ENCODE results near the gene PLEKHA6.
"Not testable (repeated sequence)": the region's sequence is repeated elsewhere in the genome, so short reads cannot be mapped to it uniquely, and the experiment has no call there.

Gene PLEKHA6

GRCh38 chr1:204334455-204334854, 25.3 kb downstream of the PLEKHA6 start:
- DNase-seq, result no peak

GRCh38 chr1:204333427-204333826, 26.3 kb downstream of the PLEKHA6 start:
- no peak for DNase-seq

DNA sequence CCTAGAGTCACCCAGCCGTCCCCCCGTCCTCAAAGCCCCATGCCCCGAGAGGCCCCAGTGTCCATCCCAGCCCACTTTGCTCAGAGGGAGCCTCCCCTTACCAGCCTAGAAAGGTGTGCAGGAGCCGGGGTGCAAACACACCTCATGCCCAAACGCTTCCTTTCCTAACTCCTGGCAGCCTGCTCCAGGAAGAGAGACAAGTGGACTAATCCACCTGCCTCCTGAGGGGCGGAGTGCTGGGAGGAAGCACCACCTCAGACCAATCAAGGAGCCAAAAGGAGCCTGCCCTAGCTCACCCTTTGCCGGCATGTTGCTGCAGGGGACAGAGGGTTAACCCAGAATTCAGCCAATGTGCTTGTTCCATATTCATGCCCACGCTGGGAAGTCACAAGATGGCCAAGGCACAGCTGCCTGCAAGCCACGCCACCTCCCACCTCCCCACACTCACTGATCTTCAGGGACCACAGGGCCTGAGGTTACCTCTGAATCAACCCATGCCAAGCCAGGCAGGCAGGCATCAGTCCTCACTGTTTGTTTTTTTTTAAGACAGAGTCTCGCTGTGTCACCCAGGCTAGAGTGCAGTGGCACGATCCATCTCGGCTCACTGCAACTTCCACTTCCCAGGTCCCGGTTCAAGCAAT, 27.8 kb downstream of the PLEKHA6 start:
- no peak for DNase-seq

DNA sequence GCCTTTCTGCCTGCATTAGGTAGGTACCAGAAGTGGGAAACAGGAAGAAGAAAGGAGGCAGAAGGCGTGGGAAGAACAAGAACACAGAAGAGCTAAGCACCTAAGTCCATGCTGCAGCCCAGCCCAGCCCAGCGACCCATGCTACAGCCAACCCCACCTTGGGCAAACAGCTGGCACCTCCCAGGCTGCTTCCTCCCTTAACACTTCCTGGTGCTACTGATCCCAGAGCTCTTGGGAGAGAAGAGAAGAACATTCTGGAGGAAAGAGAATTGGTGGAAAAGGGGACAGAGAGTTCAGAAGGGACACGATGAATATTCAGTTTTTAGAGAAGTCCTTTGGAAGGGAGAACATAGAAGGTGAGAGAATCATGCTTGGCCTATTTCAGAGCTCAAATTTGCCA, 28.5 kb downstream of the PLEKHA6 start:
- no peak for DNase-seq

- DNase-seq, result not testable (repeated sequence)
Observed at GRCh38 chr1:204327870-204328269, 31.9 kb downstream of the PLEKHA6 start.

DNA sequence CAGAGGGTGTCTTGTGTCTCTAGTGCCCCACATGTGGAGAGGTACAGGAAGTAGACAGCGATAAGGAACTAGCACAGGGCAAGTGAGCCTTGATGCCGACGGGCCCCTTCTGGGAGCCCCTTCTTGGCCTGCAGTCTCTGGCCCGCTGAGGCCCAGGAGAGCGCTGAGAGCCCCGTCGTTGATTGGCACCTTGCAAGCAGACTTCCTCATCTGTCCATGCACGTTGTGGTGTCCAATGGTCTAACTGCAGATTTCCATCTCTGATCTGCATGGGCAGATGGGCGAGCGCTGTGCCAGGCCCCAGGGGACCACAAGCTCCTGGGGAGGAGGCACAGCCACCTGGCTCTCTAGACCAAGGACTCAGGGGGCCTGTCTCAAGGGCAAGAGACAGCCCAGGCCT, 32.4 kb downstream of the PLEKHA6 start:
- no peak for DNase-seq

GRCh38 chr1:204326771-204327300, 32.9 kb downstream of the PLEKHA6 start:
- no peak for DNase-seq

- DNase-seq, result no peak
Observed at GRCh38 chr1:204325944-204326343, 33.8 kb downstream of the PLEKHA6 start.

GRCh38 chr1:204323887-204324286, 35.8 kb downstream of the PLEKHA6 start:
- DNase-seq, result no peak

DNA sequence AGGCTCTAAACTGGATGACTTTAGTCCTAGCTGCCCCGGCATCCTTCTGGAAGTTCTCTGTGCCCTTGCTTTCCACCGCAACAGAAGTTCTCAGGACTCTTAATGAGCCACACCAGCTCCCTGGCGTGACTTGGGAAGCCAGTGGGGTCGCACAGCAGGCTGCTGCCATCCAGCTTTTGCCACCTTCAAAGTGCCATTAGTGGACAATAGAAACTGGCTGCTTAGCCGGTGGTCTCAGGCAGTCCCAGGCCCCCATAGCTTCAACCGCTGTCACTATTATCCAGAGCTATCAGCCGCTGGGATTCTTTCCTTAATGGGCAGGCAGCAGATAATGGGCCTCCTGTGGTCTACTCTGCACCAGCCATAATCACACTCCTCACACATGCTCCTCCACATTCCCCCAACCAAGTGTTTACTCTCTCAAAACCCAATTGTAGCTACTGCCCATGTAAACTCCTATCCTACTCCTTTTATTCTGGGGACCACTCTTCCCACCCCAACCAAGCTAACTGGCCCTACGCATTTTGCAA, 37.3 kb downstream of the PLEKHA6 start:
- no peak for DNase-seq

DNA sequence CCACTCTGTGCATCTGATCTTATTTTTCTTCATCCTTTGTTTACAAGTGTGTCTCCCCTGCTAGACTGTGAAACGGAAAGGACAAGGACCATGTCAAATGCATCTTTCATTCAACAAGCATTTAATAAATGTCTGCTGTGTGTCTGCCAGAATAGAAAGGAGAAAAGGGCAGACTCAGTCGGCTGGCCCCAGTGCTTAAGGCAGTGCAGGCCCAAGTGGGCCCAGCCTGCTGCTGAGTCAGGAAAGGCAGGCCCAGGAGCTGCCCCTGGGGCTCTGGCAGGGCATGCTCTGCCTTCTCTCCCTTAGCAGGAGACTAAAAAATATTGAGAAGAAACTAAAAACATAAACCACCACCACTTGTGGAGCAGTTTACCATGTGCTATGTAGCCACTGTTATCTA, 38.1 kb downstream of the PLEKHA6 start:
- no peak for DNase-seq

- DNase-seq, result no peak
Observed at GRCh38 chr1:204321051-204321450, 38.7 kb downstream of the PLEKHA6 start.

GRCh38 chr1:204320382-204320804, 39.3 kb downstream of the PLEKHA6 start:
- DNase-seq, result no peak

DNA sequence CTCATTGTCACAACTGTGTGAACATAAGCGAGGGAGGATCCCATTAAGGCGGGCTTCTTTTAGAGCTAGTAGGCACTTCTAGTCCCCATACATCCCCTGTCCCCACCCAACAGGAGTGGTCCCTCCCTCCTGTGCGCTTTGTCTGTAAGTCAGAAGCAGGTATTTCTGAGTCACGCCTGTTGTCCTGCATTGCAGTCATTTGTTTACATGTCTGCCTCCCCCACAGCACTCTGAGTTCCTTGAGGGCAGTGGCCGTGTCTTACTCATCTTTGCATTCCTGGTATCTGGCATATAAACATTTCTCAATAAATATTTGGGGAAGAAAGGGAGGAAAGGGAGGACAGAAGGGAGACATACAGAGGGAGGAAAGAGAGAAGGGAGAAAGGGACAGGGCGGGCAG, 40.3 kb downstream of the PLEKHA6 start:
- no peak for DNase-seq

GRCh38 chr1:204319027-204319426, 40.7 kb downstream of the PLEKHA6 start:
- DNase-seq, result no peak

- no peak for DNase-seq
Observed at GRCh38 chr1:204318324-204318723, 41.4 kb downstream of the PLEKHA6 start.

DNA sequence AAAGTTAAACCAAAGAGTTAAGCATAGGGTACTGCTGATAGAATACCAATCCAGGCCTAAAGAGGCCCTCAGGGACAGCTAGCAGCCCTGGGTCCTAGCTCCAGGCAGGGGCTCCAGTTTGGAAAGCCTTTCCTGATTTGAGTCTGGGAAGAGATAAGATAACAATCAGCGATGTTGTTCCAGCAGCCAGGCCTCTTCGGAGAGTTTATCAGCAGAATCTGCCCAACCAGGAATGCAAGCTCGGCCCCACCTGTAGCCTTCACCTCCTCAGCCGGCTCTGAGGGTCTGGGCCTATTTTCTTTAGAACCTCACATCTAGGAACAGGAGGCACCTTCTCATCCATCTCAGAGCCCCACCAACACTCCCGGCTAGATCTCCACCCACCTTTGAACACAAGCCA, 42.6 kb downstream of the PLEKHA6 start:
- no peak for DNase-seq

- no peak for DNase-seq
Observed at GRCh38 chr1:204316164-204316563, 43.6 kb downstream of the PLEKHA6 start.

DNA sequence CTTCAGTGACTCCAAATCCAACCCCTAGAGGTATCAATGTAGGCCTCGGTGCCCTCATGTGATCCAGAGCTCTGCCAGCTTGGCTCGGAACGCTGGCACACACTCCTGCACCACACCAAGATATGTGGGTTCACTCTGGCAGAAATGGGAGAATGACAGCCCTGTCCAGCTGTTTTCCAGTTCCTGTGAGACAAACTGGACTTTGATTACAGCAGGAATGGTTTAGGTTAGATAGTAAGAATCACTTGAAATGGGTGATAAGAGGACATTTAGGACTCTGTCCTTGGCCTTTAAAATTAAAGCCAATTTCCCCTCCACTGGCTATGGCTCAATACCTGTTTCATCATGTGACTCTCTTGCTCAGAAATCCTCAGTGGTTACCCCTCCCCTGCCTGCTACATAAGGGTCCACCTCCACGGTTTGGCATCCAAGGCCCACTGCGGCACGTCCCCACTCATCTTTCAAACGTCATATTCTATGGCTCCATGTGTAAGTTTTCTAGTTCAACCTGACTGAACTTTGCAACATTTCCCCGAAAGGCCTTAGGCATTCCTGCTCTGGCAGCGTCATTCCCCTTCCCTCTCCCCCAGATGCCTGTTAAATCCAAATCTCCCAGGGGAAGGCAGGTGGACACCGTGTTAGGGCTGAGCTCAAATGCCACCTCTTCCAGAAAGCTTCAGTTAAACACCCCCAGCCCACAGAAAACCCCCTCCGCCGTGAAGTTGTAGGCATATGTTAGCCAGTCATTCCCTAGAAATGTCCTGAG, 44.7 kb downstream of the PLEKHA6 start:
- DNase-seq, result no peak

DNA sequence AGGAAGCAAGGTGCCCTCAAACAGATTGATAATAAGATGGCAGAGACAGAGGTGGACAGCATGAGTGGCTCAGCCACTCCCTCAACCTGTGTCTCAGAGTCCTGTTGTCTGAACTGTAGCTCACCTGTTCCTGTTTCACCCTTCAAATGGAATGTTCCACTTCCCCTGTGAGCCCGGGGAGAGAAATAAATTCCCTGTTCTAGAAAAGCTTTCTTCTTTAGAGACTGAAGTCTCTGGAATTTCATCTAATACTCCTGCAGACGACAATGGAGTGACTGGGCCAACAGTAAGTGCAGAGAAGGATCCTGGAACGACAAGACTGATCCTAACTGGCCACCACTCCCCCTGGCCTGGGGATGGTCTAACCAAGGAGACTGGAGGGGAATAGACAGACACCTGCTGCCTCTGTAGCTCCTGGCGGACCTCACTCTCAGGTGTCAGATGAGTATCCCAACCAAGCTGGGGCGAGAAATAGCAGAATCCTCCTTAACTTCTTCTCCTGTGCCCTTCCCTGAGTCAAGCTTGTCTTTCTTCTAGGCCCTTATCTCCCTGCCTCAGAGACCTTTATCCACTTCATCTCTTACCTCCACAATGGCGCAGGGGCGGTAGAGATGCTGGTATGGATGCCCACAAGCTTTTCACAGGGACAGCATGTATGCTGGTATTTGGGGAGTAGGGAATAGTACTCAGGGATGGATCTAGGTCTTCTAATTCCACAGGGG, 45.4 kb downstream of the PLEKHA6 start:
- DNase-seq, result peak; percentile 88

DNA sequence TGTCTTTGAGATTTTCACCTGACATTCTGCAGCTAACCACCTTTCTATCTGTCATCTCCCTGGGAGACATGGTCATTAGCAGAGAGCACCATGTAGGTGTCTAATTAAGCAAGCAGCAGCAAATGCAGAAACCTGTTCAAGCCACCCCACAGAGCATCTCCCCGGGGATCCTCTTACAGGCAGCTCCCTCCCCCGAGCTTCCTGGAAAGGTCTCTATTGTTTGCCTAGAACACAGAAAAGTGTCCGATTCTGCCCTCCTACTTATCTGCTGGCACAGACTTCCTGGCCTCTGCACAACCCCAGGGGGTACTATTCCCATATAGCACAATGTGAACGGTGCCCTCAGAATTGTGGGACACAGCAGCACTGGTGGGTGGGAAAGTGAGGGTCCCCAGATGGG, 46.1 kb downstream of the PLEKHA6 start:
- DNase-seq, result peak; percentile 97

GRCh38 chr1:204310970-204311369, 48.8 kb downstream of the PLEKHA6 start:
- not testable (repeated sequence) for DNase-seq

GRCh38 chr1:204308023-204308628, 51.6 kb downstream of the PLEKHA6 start:
- no peak for DNase-seq
